Suprapubic skin (tissue), 3 donors: Measurements from ENCODE around the gene AGPAT2.

ENCODE experiments used
- POLR2AphosphoS5 ChIP-seq, 3 donors: sonication (generic); formaldehyde crosslinking; IDR thresholded peaks; one replicate each; pipeline ENCODE4 v1.6.1; 2017; ENCODE audit warnings: antibody characterized with exemption in 3 of 3
- TF ChIP-seq, protein P1 (sequence below), 2 donors: fragments of 200-600 bp in 1 of 2; fragments of 450-650 bp in 1 of 2; sonication (generic) in 1 of 2; IDR thresholded peaks; one replicate each; pipeline ENCODE4 v1.5.1; 2016 to 2019; ENCODE audit warnings: antibody characterized with exemption in 2 of 2, mild to moderate bottlenecking in 1 of 2, moderate library complexity in 1 of 2

DNA sequence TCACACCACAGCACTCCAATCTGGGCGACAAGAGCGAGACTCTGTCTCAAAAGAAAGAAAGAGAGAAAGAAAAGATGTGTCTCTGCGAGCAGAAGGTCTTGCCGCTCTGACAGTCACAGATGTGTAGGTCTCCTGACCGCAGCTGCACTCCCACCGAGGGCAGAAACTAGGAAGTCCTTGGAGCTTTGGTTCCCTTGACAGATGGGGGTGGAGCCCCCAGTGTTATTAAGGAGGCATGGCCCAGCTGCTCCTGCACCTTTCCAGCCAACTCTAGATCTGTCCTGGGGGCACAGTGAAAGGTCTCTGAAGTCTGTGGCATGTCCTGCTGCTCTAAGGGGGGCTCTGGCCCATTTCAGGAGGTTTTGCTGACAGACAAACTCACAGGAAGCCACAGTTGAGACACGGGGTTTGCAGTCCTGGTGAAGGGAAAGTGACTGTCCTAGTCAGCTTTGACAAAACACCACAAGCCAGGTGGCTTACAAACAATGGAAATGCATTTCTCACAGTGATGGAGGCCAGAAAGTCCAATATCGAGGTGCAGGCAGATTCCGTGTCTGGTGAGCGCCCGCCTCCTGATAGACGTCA lies 16.1 kb upstream of the AGPAT2 start:
- TF ChIP-seq, protein P1, sequence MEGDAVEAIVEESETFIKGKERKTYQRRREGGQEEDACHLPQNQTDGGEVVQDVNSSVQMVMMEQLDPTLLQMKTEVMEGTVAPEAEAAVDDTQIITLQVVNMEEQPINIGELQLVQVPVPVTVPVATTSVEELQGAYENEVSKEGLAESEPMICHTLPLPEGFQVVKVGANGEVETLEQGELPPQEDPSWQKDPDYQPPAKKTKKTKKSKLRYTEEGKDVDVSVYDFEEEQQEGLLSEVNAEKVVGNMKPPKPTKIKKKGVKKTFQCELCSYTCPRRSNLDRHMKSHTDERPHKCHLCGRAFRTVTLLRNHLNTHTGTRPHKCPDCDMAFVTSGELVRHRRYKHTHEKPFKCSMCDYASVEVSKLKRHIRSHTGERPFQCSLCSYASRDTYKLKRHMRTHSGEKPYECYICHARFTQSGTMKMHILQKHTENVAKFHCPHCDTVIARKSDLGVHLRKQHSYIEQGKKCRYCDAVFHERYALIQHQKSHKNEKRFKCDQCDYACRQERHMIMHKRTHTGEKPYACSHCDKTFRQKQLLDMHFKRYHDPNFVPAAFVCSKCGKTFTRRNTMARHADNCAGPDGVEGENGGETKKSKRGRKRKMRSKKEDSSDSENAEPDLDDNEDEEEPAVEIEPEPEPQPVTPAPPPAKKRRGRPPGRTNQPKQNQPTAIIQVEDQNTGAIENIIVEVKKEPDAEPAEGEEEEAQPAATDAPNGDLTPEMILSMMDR (IDR thresholded peaks at IDR 0.05): no peak
- no peak for TF ChIP-seq POLR2AphosphoS5 (IDR thresholded peaks at IDR 0.05)
